B cell (primary cell): ENCODE measurements around the gene LAMC3. TPM values are rescaled to one million over a fixed set of nuclear protein-coding genes. Genes with fewer than 3 reads are reported as not detected.
"Not testable (repeated sequence)": the region's sequence is repeated elsewhere in the genome, so short reads cannot be mapped to it uniquely, and the experiment has no call there.

ENCODE experiments used
- ATAC-seq: fragments of 200-7000 bp; cut with Tn5 transposase; one replicate; pipeline ENCODE4 v1.10.0; 2021; ENCODE audit warnings: low read depth, mild to moderate bottlenecking, moderate number of reproducible peaks, moderate library complexity
- CTCF ChIA-PET: fragments of 350-600 bp; sonication (Branson Sonifier 250); formaldehyde crosslinking; loops from one replicate; lab custom pipeline; 2021; ENCODE audit warnings: antibody characterized with exemption, inconsistent platforms; lab: Charles Lee
- POLR2A ChIA-PET: fragments of 350-600 bp; sonication (Branson Sonifier 250); formaldehyde crosslinking; loops from one replicate; lab custom pipeline; 2021; ENCODE audit warnings: antibody characterized with exemption; lab: Charles Lee
- DNase-seq: peaks from one replicate; pipeline ENCODE4 v3.0.0; 2013
- H2AFZ ChIP-seq: 2 replicates; pipeline ENCODE4 v1.6.1; 2012; ENCODE audit warnings: mild to moderate bottlenecking, low read depth, low read length; ENCODE audit not compliant: insufficient read depth, poor library complexity, severe bottlenecking
- H3K27ac ChIP-seq, 2 donors: 1 replicate in 1 of 2; 2 replicates in 1 of 2; pipeline ENCODE4 v1.5.1; 2012 to 2013; ENCODE audit warnings: low read length in 2 of 2, mild to moderate bottlenecking in 2 of 2, moderate library complexity in 1 of 2
- H3K27me3 ChIP-seq, 4 experiments: fragments of 200-600 bp in 1 of 4; sonication (generic) in 1 of 4; replicated peaks in 1 of 4; 1 replicate in 2 of 4; 2 replicates in 2 of 4; pipeline versions ENCODE4 v1.6.1 to v1.7.0; 2013 to 2016; ENCODE audit warnings: low read length in 3 of 4, mild to moderate bottlenecking in 2 of 4, mixed read lengths in 1 of 4, moderate library complexity in 1 of 4; ENCODE audit not compliant: insufficient read depth in 4 of 4, control insufficient read depth in 3 of 4; ENCODE audit errors: control extremely low read depth in 1 of 4
- H3K36me3 ChIP-seq, 2 experiments: replicated peaks in 1 of 2; 1 replicate in 1 of 2; 2 replicates in 1 of 2; pipeline versions ENCODE4 v1.6.1 to v1.7.1; 2013; ENCODE audit warnings: low read length in 1 of 2; ENCODE audit not compliant: insufficient read depth in 2 of 2, control insufficient read depth in 1 of 2; ENCODE audit errors: control extremely low read depth in 1 of 2, extremely low read depth in 1 of 2
- H3K4me1 ChIP-seq, 2 donors: fragments of 200-600 bp in 1 of 2; sonication (generic) in 1 of 2; 1 replicate in 1 of 2; 2 replicates in 1 of 2; pipeline versions ENCODE4 v1.5.1 to v1.6.1; 2013 to 2017; ENCODE audit warnings: low read length in 2 of 2; ENCODE audit not compliant: control insufficient read depth in 2 of 2, insufficient read depth in 2 of 2
- H3K4me2 ChIP-seq: replicated peaks from 2 replicates; pipeline ENCODE3; 2012; ENCODE audit warnings: mild to moderate bottlenecking, low read depth, low read length; ENCODE audit not compliant: poor library complexity, severe bottlenecking
- H3K4me3 ChIP-seq, 5 experiments: fragments of 200-600 bp in 1 of 5; sonication (generic) in 1 of 5; 1 replicate in 3 of 5; 2 replicates in 2 of 5; pipeline versions ENCODE4 v1.5.1 to v1.7.0; 2011 to 2016; ENCODE audit warnings: low read length in 4 of 5, mild to moderate bottlenecking in 4 of 5, low read depth in 2 of 5, control low read depth in 1 of 5, moderate library complexity in 1 of 5; ENCODE audit not compliant: insufficient read depth in 1 of 5; ENCODE audit errors: control extremely low read depth in 1 of 5, extremely low read depth in 1 of 5
- H3K79me2 ChIP-seq: fragments of 200-600 bp; sonication (generic); one replicate; pipeline ENCODE4 v1.6.0; 2016; ENCODE audit warnings: low read length; ENCODE audit not compliant: control insufficient read depth, insufficient read depth
- H3K9ac ChIP-seq: fragments of 200-600 bp; sonication (generic); 2 replicates; pipeline ENCODE4 v1.6.1; 2017; ENCODE audit warnings: mild to moderate bottlenecking, low read length, moderate library complexity
- H3K9me3 ChIP-seq, 3 donors: one replicate each; pipeline versions ENCODE4 v1.6.1 to v1.7.1; 2013; ENCODE audit warnings: low read length in 2 of 3; ENCODE audit not compliant: control insufficient read depth in 2 of 3, insufficient read depth in 1 of 3; ENCODE audit errors: control extremely low read depth in 1 of 3
- H4K20me1 ChIP-seq: 2 replicates; pipeline ENCODE4 v1.6.0; 2012; ENCODE audit warnings: mild to moderate bottlenecking, low read length; ENCODE audit not compliant: insufficient read depth, control insufficient read depth, poor library complexity, severe bottlenecking
- H3K27ac Mint-ChIP-seq: one replicate; pipeline ENCODE4 v1.8.0; 2021; ENCODE audit warnings: mixed read lengths
- H3K27me3 Mint-ChIP-seq: one replicate; pipeline ENCODE4 v1.8.0; 2021; ENCODE audit warnings: mixed read lengths
- H3K4me1 Mint-ChIP-seq: one replicate; pipeline ENCODE4 v1.8.0; 2021; ENCODE audit warnings: mixed read lengths
- H3K4me3 Mint-ChIP-seq: one replicate; pipeline ENCODE4 v1.8.0; 2021; ENCODE audit warnings: mixed read lengths
- H3K9me3 Mint-ChIP-seq: one replicate; pipeline ENCODE4 v1.8.0; 2022; ENCODE audit warnings: mixed read lengths; ENCODE audit not compliant: insufficient read depth
- EZH2 ChIP-seq: IDR thresholded peaks from 2 replicates; pipeline ENCODE4 v1.6.1; 2012; ENCODE audit warnings: borderline replicate concordance, low read depth, mild to moderate bottlenecking, moderate library complexity, low read length; ENCODE audit not compliant: insufficient read depth, poor library complexity, severe bottlenecking
- WGBS: methylation state at CpG from one replicate; pipeline ENCODE4 v1.1.5; 2013; ENCODE audit warnings: missing lambda C conversion rate; ENCODE audit not compliant: insufficient coverage; 5-methylcytosine and 5-hydroxymethylcytosine counted together
- intact Hi-C: fragments of 100-400 bp; cut with micrococcal nuclease; formaldehyde crosslinking; loops from one replicate; pipeline ENCODE4 v1.10.0; 2022
- polyA plus RNA-seq: library from polyadenylated mRNA; depleted of rRNA; stranded (reverse); fragments of >200 nt; gene quantifications from 2 replicates; pipeline ENCODE4 v1.2.3, GENCODE V29; 2012
- total RNA-seq, 2 donors: library from RNA; stranded (reverse); fragments of 120-200 nt in 1 of 2; gene quantifications; 1 replicate in 1 of 2; 2 replicates in 1 of 2; pipeline versions ENCODE4 v1.2.3 to v1.2.4, GENCODE V29; 2013 to 2022
- TF ChIP-seq, protein P1 (sequence below): fragments of 200-600 bp; IDR thresholded peaks from one replicate; pipeline ENCODE4 v1.8.0; 2022; ENCODE audit warnings: antibody characterized with exemption, mild to moderate bottlenecking

Gene LAMC3
- total and polyA plus RNA-seq, 2 donors (not counting 1 experiment from before 2014, with no cell fraction given), result 0.25 to 0.45 TPM

GRCh38 chr9:131098391-131099101 is 89.6 kb downstream of the LAMC3 start:
- Histone ChIP-seq H3K9ac (no peak overlapping the region), H3K9me3 (no peaks in the 10 kb centered on the region), H3K4me1 (peaks cover 5 to 11% of the 10 kb centered on the region in 2 donors), H3K79me2 (no peaks in the 10 kb centered on the region), H3K27ac (no peak overlapping the region), H3K4me3 (no peak overlapping the region), H2AFZ (no peak overlapping the region), H4K20me1 (no peaks in the 10 kb centered on the region), H3K36me3 (no peaks in the 10 kb centered on the region), H3K27me3 (peaks cover 0 to 41% (median 16%) of the 10 kb centered on the region in 4 experiments), H3K4me2 (no peak overlapping the region)
- intact Hi-C loops, result no loop called here
- ATAC-seq (no peak), DNase-seq (no peak)
- no peak overlapping the region for H3K27ac Mint-ChIP-seq
- no peak overlapping the region for H3K4me3 Mint-ChIP-seq
- ChIA-PET CTCF (interaction anchor here (0.6 to 1.9 kb wide), 3 partner anchors 17 to 91 kb away, joined by 3 to 6 read pairs (median 3); no protein-coding TSS in a partner anchor), POLR2A (no interaction called here)
- TF ChIP-seq EZH2, result no peak
- TF ChIP-seq, protein P1, sequence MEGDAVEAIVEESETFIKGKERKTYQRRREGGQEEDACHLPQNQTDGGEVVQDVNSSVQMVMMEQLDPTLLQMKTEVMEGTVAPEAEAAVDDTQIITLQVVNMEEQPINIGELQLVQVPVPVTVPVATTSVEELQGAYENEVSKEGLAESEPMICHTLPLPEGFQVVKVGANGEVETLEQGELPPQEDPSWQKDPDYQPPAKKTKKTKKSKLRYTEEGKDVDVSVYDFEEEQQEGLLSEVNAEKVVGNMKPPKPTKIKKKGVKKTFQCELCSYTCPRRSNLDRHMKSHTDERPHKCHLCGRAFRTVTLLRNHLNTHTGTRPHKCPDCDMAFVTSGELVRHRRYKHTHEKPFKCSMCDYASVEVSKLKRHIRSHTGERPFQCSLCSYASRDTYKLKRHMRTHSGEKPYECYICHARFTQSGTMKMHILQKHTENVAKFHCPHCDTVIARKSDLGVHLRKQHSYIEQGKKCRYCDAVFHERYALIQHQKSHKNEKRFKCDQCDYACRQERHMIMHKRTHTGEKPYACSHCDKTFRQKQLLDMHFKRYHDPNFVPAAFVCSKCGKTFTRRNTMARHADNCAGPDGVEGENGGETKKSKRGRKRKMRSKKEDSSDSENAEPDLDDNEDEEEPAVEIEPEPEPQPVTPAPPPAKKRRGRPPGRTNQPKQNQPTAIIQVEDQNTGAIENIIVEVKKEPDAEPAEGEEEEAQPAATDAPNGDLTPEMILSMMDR, result no peak
- H3K9me3 Mint-ChIP-seq, result no peaks in the 10 kb centered on the region
- WGBS, result 76% methylated on average over 13 of the region's 13 CpGs
- H3K27me3 Mint-ChIP-seq, result peaks cover 31% of the 10 kb centered on the region
- H3K4me1 Mint-ChIP-seq, result peaks cover 12% of the 10 kb centered on the region

DNA sequence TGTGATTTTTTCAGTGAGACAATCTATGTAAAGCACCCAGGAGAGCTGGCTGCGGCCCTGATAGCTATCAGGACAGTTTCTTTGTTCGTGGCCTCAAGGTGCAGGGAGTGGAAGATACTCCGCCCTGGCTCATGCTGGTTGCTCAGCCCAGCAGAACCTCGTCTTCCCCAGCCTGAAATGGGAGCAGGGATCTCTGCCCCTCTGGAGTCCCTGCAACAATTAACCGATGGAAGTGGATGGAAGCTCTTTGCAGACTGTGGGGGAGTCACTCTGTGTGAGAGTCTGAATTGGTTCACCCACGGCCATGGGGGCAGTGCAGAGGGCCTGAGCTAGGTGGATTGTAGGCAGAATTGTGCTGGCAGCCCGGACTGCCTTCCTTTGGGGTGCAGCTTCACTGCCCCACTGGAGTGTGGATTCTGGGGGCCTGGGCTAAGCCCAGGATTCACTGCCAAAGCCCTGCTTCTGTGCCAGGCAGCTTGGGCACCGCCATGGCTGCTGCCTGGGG is 90.2 kb downstream of the LAMC3 start:
- Histone ChIP-seq H3K27me3 (peaks cover 0 to 38% (median 16%) of the 10 kb centered on the region in 4 experiments), H3K4me2 (no peak overlapping the region), H3K79me2 (no peaks in the 10 kb centered on the region), H3K9me3 (no peaks in the 10 kb centered on the region), H2AFZ (no peak overlapping the region), H3K36me3 (no peaks in the 10 kb centered on the region), H3K4me1 (peaks cover 5 to 11% of the 10 kb centered on the region in 2 donors), H3K4me3 (no peak overlapping the region), H4K20me1 (no peaks in the 10 kb centered on the region), H3K27ac (no peak overlapping the region), H3K9ac (no peak overlapping the region)
- CTCF ChIA-PET, result interaction anchor here (0.6 to 1.9 kb wide), 3 partner anchors 42 to 1901 kb away, joined by 3 to 6 read pairs (median 3); no protein-coding TSS in a partner anchor
- peaks cover 12% of the 10 kb centered on the region for H3K4me1 Mint-ChIP-seq
- H3K27ac Mint-ChIP-seq, result no peak overlapping the region
- peak overlapping the region; percentile 16 for H3K4me3 Mint-ChIP-seq
- no peak for ATAC-seq
- POLR2A ChIA-PET, result no interaction called here
- TF ChIP-seq, protein P1, result no peak
- no peak for TF ChIP-seq EZH2
- intact Hi-C loops, result no loop called here
- peaks cover 28% of the 10 kb centered on the region for H3K27me3 Mint-ChIP-seq
- no peaks in the 10 kb centered on the region for H3K9me3 Mint-ChIP-seq
- DNase-seq, result no peak
- WGBS, result 87% methylated on average over 8 of the region's 8 CpGs

- H3K9ac ChIP-seq, POLR2A ChIA-PET, ATAC-seq, H4K20me1 ChIP-seq, H3K9me3 ChIP-seq, H2AFZ ChIP-seq, H3K27ac ChIP-seq, H3K79me2 ChIP-seq, H3K9me3 Mint-ChIP-seq, DNase-seq, intact Hi-C loops, H3K4me3 ChIP-seq, H3K4me2 ChIP-seq, H3K4me3 Mint-ChIP-seq, H3K27ac Mint-ChIP-seq, H3K36me3 ChIP-seq: not testable (repeated sequence)
- peaks cover 5 to 11% of the 10 kb centered on the region in 2 donors for H3K4me1 ChIP-seq
- CTCF ChIA-PET, result interaction anchor here (1.1 kb wide), 1 partner anchor 12 kb away, joined by 3 read pairs; no protein-coding TSS in a partner anchor
- peaks cover 0 to 32% (median 10%) of the 10 kb centered on the region in 4 experiments for H3K27me3 ChIP-seq
- 100% methylated on average over 5 of the region's 8 CpGs for WGBS
- H3K27me3 Mint-ChIP-seq, result peaks cover 21% of the 10 kb centered on the region
- peaks cover 12% of the 10 kb centered on the region for H3K4me1 Mint-ChIP-seq
Measured at GRCh38 chr9:131099845-131100244, 90.9 kb downstream of the LAMC3 start.
